ENCODE results near the gene LGALS8.

The LGALS8 gene

DNA sequence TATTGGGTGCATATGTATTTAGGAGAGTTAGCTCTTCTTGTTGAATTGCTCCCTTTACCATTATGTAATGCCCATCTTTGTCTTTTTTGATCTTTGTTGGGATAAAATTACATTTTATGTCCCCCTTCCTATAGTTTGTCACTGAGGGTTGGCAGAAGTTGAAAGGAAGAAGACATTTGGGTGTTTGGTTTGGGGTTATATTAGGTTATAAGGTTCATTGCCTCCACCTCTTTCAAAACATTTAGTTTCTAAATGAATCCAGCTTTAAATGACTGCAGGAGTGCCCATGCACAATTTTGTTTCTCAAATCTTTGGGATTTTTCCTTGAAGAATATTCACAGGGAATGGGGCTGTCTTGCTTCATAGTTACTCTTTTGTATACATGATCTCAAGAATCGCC, 14.6 kb upstream of the LGALS8 start:
- DNase-seq (ENCODE audit: low read depth): no peak

DNA sequence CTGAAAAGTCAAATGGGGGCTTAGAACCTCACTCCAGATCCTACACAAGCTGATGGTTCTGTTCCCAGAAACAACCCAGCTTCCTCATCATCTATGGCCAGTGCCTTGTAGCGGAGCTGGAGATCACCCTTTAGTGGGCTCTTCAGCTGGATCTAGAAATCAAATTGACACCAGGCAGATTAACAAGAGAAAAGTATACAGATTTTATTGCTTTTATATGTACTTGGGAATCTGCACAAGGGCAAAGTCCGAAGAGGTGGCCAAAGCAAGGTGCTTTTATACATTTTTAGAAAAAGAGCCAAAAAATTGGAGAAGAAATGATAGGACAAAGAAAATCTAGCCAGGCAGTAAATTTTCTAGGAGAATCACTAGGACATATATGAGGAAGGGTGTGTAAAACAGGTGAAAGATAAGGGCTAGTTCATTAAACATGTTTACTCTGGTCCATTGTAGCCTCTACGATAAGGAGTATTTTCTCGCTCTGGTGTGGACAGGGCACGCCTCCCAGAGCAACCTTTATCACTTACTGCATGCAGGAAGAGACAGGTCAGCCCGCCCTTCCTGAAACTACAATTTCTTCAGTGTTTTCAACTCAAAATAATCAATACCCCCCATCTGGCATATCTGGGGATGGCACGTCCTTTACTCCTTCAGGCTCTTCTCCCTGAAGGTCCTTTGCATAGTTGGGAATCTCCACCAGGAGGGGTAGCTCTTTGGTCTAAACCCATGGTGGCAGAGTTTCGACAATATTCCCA, 14.0 kb upstream of the LGALS8 start:
- DNase-seq (ENCODE audit: low read depth): no peak

DNA sequence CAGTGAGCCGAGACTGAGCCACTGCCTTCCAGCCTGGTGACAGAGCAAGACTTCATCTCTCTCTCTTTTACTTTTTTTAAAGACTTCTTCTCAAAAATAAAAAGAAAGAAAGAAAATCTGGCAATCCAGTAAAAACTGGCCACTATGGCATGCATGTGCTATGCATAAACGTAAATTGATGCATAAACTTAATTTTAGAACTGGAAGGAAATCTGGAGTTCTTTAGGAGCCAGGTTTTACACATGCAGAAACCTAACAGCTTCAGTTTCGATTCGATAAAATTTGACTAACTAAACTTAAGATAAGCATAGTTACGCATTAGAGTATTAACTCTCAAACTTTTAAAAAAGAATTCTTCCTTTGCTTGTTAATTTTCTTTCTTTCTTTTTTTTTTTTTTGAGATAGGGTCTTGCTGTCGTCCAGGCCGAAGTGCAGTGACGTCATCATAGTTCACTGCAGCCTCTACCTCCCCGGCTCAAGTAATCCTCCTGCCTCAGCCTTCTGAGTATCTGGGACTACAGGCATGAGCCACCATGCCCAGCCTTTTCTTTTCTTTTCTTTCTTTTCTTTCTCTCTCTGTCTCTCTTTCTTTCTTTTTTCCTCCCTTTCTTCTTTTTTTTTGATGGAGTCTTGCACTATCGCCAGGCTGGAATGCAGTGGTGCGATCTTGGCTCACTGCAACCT, 11.9 kb upstream of the LGALS8 start:
- DNase-seq (ENCODE audit: low read depth): no peak

DNA sequence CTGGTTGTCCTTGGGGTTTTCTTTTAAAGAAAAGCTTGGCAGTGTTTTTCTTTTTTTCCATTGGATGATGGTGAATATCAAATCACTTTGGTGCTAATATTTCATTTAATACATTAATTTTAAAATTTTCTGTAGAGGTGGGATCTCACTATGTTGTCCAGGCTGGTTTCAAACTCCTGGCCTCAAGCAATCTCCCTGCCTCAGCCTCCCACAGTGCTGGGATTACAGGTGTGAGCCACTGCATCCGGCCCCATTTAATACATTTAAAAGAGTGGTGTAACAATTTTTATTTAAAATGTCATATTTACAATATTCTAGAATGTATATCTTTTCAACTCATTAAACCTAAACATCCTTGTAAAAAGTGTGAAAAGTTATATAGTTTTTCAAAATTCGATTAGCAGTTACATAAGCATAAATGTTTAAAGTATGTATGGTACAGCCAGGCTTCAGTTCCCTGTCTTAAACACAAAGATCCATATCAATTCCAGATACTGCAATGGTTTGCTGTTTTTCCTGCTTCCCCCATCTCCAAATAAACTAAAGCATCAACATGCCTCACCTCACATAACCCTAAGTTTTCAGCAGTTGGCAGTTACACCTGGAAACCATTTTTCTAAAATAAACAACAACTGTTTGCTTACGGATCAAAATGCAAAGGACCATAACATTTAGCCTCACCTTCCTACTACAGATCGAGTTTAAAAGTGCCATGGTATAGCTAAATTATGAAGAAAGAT, 8.9 kb upstream of the LGALS8 start:
- no peak for DNase-seq (ENCODE audit: low read depth)

- no peak for DNase-seq (ENCODE audit: low read depth)
Measured at GRCh38 chr1:236515443-236515958, 8.3 kb upstream of the LGALS8 start.

DNA sequence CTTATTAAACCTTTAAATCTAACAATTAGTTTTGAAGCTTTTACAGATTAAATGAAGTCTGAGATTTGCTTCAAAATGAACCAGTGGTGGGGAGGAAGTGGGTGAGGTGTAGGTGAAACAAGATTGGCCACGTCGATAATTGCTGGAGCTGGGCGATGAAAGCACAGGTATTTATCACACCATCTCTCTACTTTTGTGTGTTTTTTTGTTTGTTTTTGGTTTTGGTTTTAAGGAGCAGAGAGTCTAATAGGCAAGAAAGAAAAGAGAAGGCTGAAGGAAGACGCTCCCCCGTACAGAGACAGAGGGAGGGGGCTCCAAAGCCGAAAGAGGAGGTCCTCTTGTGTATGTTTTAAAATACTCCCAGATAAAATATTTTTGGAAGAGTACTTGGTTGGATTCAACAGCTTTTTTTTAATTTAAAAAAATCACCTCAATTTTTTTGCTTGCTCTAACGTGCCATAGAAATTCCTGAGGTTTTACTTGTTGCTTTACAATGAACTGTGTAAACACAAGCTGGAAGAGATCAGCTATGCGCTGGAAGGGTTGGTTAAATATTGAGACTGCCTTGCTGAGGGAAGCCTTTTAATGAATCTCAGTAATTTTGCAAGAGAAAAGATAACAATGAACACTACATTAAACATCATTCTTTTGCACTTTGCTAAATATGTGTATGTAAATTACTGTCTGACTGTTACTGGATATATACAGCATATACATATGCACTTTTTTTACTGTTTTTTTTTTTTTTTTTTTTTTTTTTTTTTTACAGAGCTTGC, 6.7 kb upstream of the LGALS8 start:
- DNase-seq (ENCODE audit: low read depth): no peak

GRCh38 chr1:236518322-236518721, 5.5 kb upstream of the LGALS8 start:
- DNase-seq (ENCODE audit: low read depth): no peak

DNA sequence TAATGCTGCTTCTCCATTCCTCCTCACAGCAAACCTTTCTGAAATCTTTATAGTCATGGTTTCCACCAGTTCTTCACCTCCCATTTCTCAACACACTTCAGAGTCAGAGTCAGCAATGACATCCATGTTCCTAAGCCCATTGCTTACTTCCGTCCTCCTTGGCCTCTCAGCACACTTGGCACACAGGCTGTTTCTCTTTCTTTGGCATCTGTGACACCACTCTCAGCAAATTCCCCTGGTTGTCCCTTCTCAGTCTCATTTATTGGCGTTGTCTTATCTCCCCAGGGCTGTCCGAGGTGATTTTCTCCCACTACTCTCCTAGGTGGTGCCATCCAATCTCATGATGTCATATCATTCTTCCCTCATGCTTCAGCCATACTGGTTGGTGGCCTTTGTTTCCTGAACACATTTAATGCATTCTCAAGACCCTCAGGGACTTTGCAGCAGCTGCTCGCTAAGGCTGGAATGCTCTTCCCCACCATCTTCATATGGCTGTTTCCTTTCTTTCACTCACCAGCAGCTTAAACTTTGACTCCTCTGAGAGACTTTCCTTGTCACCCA, 3.3 kb upstream of the LGALS8 start:
- DNase-seq (ENCODE audit: low read depth): no peak

GRCh38 chr1:236522937-236523703, 662 bp upstream of the LGALS8 start:
- no peak for DNase-seq (ENCODE audit: low read depth)

DNA sequence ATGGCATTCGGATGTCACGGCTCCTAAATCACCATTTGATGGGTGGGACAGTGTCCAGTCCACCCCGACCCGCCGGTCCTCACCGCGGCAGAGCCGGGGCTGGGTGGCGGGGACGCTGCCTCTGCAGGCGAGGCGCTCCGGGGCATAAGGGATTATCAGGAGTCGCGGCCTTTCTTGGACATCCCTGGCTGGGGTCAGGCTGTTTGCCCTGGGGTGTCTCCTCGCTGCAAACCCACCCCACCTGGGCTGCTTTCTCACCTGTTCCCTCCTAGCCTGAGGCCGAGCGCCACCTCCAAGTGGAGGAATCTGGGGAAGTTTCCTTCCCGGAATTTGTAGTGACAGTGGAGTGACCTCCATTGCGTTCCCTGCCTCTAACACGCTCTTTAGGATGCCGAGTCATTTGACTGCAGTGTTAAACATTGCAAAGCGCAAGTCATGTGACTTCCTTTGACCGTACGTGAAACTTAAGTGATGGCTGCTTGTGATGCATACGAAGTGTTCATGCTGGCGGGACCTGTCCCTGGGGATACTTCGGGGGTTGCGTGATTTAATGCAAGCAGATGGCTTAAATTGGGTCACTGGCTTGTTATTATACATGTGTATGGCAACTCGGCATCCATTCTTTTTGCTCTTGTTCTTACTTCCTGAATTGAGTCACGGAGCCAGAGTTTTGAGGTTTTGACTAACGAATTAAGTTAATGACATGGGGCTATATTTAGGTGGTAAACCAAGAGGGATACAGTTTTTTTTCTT, 536 bp downstream of the LGALS8 start:
- DNase-seq (ENCODE audit: low read depth): no peak

GRCh38 chr1:236524895-236525184, 1.1 kb downstream of the LGALS8 start:
- DNase-seq (ENCODE audit: low read depth): no peak

GRCh38 chr1:236526079-236526478, 2.3 kb downstream of the LGALS8 start:
- DNase-seq (ENCODE audit: low read depth): no peak

DNA sequence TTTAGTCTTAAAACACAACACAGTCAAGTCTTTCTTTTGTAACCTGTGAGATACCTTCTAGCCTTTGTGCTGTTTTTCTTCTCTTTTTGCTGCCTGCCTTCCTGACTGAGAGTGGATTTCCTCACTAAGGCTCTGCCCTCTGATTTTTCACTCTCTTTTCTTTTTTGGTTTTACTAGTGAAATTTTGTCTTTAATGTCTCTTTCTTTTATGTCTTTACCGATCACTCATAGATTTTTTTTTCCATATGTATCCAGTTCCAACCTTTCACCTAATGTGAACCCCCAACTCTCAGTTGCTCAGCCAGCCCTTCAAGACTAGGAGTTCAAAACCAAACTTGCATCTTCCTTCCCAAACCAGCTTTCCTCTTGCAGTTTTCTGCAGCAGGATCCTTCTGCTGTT, 6.5 kb downstream of the LGALS8 start:
- no peak for DNase-seq (ENCODE audit: low read depth)

DNA sequence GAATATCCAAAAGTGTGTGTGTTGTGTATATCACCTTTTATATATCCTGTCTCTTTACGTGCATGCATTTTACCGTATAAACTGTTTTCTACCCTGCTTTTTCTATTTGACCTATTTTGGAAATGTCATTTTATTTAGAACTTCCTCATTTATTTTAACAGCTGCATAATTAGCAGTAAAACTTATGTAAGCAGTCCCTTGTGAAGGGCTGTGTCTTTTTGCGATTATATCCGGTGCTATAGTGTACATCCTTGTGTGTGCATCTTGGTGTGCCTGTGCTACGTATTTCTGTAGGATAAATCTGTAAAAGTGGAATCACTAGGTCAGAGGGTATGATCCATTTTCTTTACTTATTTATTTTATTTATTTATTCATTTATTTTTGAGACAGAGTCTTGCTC, 7.2 kb downstream of the LGALS8 start:
- DNase-seq (ENCODE audit: low read depth): no peak

GRCh38 chr1:236532850-236533249, 9.1 kb downstream of the LGALS8 start:
- DNase-seq (ENCODE audit: low read depth): no peak

DNA sequence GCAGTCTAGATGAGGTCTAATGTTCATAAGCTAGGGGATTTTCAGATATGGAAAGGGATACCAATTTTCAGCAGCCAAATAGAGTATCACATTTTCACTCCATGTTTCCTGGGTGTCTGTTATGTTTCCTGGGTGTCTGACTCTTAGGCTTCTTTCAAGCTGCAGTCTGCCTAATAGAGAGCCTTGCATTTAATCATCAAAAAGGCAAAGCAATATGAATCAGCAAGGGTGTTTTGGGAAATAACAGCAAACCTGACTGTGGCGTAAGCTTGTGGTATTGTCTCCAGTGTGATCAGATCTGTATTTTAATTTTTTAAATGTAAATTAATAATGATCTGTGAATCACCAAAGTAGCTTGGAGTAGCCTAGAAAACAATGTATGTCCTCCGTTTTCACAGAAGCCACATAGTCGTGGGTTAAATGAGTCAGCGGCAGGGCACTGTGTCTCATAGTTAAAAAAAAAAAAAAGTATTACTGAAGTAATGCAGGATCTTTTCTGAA, 10.4 kb downstream of the LGALS8 start:
- no peak for DNase-seq (ENCODE audit: low read depth)

GRCh38 chr1:236535190-236535589, 11.4 kb downstream of the LGALS8 start:
- DNase-seq (ENCODE audit: low read depth): no peak

DNA sequence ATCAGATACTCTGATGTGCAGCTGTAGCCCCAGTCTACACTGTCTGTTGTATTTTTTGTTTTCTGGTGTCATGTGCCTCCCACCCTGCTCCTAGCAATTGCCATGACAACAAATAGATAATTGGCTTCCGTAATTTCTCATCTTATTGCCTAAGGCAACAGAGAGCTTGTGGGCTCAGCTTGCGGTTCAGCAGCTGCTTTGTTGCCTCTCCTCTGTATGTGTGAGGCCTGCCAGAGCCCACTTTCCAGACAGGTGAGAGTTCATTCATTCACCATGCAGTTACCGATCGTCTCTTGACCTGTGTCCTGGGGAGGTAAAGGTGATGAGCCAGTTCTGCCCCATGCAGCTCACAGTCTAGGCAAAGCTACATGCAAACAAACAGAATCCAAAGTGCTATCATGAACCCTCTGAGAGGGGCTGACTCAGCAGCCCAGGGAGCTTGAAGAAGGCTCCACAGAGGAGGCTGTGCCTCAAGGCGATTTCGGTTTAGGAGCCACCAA, 11.9 kb downstream of the LGALS8 start:
- no peak for DNase-seq (ENCODE audit: low read depth)

DNA sequence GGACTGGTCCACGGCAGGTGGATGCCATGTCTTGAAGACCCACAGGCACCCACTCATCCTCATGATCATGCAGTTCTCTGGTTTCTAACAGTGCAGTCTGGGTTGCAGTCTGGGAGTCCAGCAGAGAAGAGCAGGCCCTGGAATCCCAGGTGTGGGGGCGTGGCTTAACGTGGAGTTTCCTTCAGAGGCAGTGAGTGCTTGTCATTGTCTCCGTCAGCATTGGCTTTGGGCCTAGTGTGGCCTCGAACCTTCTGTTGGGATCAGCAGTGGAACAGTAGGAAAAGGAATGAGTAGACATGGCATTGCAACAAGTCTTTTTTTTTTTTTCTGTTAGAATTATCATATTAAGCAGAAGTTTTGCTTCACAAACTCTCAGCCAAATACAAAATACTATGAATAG, 12.8 kb downstream of the LGALS8 start:
- no peak for DNase-seq (ENCODE audit: low read depth)

GRCh38 chr1:236540813-236541465, 17.2 kb downstream of the LGALS8 start:
- DNase-seq (ENCODE audit: low read depth): no peak

Measured in stimulated activated CD8-positive, alpha-beta memory T cell treated with anti-CD3 and anti-CD28 coated beads, Interleukin-7, amount 100 ng/mL, for 24 hours (primary cell).